Right forelimb (tissue), 1 donor: Measurements from ENCODE around the gene HIVEP3.

ENCODE experiments used
- DNase-seq: peaks from one replicate; pipeline ENCODE4 v3.0.0-alpha.2; 2018

HIVEP3 gene

GRCh38 chr1:41749991-41750745 lies 168.6 kb downstream of the HIVEP3 start:
- no peak for DNase-seq

DNA sequence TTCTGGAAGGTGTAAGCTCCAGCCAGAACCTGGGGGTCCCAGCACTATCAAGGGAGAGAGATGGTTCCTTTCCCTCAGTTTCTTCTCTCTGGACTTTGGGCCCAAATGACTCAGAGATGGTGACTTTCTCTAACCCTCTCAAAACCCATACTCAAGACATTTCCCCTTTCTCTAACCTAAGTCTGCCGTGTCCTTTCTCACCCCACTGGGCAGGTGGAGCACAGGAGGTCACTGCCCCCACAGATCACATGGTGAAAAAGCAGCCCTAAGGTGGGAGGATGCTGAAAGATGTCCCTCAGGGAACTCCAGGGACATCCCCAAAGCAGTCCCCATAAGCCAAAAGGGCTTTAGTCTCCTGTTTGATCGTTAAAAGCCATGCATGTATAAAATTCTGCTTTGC lies 173.7 kb downstream of the HIVEP3 start:
- DNase-seq: no peak

GRCh38 chr1:41743366-41743765 lies 175.4 kb downstream of the HIVEP3 start:
- no peak for DNase-seq

DNA sequence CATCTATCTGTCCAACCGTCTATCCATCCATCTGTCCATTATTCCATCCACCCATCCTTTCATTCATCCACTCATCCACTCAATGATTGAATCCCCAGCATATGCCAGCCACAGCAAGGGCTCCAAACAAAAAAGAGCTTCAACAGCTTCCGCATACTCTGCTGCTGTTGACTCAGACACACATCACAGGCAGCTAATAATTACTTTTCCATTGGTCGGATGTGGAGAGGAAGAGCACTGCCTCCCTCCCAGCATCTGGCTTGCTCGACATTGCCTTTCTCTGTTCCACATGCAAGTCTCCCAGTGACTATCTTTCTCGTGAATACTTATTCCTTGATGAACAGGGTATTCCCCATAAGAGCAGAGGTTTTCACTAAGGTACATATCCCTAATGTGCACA lies 176.5 kb downstream of the HIVEP3 start:
- DNase-seq: no peak

DNA sequence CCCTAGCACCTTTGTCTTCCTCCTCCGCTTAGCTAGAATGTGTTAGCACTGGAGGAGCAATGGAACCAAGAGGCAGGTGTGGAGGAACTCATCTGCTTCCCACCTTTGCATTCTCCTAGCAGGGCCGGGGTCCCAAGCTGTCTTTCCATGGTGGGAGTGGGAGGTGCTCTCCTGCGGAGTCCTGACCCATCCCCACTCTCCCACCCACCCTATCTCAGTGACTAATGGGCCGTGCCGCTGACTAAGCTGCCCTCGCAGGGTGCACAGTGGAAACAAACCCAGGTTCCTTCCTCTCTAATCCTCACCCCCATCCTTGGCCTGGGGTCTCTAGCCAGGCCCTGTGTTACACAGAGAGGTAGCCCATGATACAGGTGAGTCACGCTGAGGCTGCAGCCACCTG lies 177.5 kb downstream of the HIVEP3 start:
- no peak for DNase-seq

DNA sequence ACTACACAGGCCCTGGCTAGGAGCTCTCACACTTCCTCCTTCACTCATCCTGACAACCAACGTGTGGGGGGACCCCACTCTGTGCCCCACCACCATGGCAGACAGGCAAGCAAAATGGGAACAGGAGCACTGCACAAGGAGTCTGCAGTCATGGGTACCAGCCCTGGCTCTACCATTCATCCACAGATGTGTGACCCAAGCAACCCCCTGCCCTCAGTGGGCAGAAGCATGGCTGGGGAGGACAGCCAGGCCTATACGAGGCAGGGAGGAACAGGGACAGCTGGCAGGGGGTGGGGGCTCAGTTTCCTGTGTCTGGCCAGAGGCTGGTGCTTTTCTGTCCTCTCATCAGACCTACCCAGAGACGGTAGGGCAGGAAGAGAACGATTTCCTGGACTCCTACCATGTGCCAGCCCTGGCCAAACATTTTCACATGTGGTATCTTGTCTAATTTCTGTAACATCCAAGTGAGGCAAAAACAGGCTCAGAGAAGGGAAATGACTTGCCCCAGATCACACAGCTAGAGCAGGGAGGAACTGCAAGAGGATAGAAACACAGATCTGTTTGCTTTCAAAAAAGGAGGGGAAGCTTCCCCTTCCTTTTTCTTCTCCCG lies 178.0 kb downstream of the HIVEP3 start:
- no peak for DNase-seq

GRCh38 chr1:41740058-41740457 lies 178.7 kb downstream of the HIVEP3 start:
- DNase-seq: no peak

GRCh38 chr1:41739061-41739955 lies 179.4 kb downstream of the HIVEP3 start:
- peak; percentile 78 for DNase-seq

GRCh38 chr1:41738475-41738874 lies 180.2 kb downstream of the HIVEP3 start:
- no peak for DNase-seq

DNA sequence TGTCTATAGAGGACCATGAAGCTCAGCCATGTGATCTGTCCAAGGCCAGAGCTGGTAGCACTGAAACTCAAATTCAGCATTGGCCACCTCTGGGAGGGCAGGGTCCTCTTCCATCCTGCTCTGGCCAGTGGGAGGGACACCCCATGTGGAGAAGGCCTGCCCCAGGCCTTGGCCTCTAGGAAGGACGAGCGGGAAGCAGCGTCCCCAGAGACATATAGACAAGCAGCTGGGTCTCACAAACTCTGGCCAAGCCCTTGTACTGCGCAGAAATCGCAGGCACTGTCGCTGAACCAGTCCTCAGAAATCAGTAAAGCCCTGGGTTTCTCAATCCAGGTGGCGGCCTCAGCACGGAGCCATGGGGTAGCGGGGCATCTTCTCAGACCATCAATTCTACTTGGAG lies 180.7 kb downstream of the HIVEP3 start:
- DNase-seq: no peak

DNA sequence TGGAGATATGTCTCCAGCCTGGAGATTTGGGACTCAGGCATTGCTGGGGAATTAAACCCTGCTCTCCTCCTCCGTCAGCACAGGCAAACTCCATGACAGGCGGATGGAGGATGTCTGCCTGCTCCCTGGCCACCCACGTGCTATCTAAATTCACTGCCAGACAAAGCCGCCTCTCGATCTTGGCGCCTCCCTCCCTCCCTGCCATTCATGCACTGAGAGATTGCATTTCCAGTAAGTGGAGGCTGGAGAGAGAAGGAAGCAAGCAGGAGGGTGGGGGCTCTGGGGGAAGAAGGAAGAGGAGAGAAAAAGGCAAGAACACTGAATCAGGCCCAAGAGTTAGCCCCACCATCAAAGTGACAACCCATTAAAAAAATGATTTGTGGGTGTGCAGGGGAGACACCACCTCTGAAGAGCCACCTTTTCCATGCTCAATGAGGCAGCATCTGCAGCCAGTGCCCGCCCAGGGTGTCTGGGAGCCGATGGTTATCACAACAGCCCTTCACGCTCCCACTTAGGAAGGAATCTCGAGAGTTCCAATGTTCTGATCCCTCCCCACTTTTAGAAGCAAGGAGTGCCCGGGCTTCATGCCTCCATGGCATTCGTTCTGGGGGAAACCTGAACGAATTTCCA lies 183.0 kb downstream of the HIVEP3 start:
- DNase-seq: no peak

- no peak for DNase-seq
These were observed 183.6 kb downstream of the HIVEP3 start for GRCh38 chr1:41735139-41735538.

DNA sequence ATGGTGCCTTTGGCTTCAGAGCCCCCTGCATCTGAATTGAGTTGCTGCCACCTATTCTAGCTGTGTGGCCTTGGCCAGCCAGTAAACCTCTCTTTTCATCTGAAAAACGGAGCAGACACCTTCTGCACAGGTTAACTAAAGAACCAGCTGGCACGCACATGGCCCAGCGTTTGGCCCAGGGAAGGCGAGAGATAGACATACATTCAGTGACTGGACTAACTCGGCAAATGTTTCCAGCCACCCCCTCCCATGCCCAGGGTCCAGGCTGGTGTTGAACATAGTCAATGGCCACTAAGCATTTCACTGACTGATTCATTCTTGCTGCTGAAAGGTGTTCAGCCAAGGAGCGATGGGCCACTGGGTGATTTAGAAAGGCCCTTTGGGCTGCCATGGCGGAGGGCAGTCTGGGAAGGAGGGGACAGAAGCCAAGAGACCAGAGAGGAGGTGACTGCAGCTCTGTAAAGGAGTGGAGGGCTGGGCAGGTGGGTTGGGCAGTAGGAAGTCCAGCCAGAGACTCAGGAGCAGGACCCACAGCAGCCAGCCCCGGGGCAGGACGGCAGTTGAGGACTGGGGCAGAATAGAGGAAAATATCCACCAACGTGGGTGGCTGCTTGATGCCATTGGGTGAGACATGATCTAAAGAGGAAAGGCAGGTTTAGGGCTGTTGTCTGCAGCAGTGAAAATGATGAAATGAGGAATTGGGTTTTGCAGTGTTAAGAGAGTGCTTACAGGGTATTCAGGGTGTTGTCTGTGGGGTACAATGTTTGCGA lies 184.3 kb downstream of the HIVEP3 start:
- no peak for DNase-seq

GRCh38 chr1:41733725-41734124 lies 185.0 kb downstream of the HIVEP3 start:
- no peak for DNase-seq

- no peak for DNase-seq
These were observed 185.7 kb downstream of the HIVEP3 start for GRCh38 chr1:41733021-41733420.

DNA sequence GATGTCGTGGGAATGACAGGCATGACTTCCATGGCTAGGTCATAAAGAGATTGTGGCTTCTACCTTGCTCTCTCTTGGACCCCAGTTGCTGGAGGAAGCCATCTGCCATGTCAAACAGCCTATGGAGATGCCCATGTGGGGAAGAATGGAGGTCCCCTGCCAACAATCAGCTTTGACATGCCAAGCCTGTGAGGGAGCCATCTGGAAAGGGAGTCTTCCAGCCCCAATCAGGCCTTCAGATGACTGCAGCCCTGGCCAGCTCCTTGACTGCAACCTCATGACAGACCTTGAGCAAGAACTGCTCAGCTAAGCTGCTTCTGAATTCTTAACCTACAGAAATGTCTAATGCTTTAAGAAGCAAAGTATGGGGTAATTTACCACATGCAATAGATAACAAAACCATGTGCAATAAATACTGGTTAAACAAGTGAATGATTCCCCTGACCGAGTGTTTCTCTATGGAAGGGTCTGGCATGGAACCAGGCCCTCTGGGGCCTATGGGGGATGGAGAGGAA lies 187.1 kb downstream of the HIVEP3 start:
- DNase-seq: no peak

GRCh38 chr1:41730806-41731205 lies 187.9 kb downstream of the HIVEP3 start:
- DNase-seq: no peak

- DNase-seq: no peak
These were observed 190.1 kb downstream of the HIVEP3 start for GRCh38 chr1:41728403-41729202.

- no peak for DNase-seq
These were observed 191.0 kb downstream of the HIVEP3 start for GRCh38 chr1:41727749-41728115.

DNA sequence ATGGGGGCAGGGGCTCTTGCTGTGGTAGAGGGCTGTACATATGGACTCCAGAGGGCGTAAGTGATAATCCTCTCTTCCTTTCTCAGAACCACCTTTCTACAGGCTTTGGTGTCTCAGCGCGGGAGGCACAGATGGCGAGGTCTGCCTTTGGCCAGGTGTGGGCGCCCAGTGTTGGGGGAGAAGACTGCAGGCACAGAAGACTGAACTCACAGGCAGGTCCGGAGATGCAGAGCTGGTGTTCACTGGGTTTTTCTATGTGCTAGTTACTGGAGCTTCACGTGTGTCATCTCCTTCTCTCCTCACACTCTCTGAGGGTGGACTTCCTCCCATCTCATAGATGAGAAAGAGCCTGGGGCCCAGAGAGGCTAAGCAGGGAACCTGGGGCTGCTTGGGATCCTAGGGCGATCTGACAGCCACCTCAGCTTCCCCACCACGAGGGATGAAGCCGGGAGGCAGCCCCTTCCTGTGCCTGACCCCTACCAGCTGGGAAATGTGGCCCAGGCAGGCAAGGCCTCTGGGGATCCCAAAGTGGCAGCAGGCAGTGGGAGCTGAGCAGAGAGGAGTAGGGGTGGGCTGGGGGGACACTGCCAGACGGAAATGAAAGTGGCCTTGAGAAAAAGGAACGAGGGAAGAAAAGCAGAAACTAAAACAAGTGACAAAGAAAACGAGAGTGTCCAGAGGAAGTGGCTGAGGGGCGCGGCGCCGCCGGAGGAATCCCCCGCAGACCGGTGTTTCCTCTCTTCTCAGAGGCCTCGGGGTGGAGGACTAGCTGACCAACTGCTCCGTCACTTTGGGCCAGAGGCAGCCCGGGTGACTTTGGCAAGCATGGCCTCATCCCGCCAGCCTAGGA lies 191.6 kb downstream of the HIVEP3 start:
- no peak for DNase-seq
